Stomach (tissue), 9 donors: ENCODE measurements around the gene ZFP92. TPM values are rescaled to one million over a fixed set of nuclear protein-coding genes. Genes with fewer than 3 reads are reported as not detected.

Source experiments
- DNase-seq, 2 donors: peaks; one replicate each; pipeline versions ENCODE4 v3.0.0 to v3.0.0-alpha.2; 2013 to 2019
- H3K27ac ChIP-seq, 5 donors: fragments of 200-600 bp in 4 of 5; sonication (generic) in 4 of 5; one replicate each; pipeline ENCODE4 v1.5.1; 2013 to 2019; ENCODE audit warnings: mild to moderate bottlenecking in 1 of 5, moderate library complexity in 1 of 5
- H3K27me3 ChIP-seq, 3 donors: fragments of 200-600 bp; sonication (generic); one replicate each; pipeline ENCODE4 v1.5.1; 2017 to 2019; ENCODE audit warnings: mixed run types in 1 of 3
- H3K36me3 ChIP-seq, 4 donors: fragments of 200-600 bp; sonication (generic); 1 replicate in 3 of 4; 2 replicates in 1 of 4; pipeline ENCODE4 v1.5.1; 2016 to 2019
- H3K4me1 ChIP-seq, 4 donors: fragments of 200-600 bp; sonication (generic); one replicate each; pipeline ENCODE4 v1.5.1; 2016 to 2019
- H3K4me3 ChIP-seq, 4 donors: fragments of 200-600 bp; sonication (generic) in 3 of 4; one replicate each; pipeline ENCODE4 v1.5.1; 2016 to 2019; ENCODE audit warnings: mild to moderate bottlenecking in 1 of 4
- H3K9me3 ChIP-seq, 4 donors: fragments of 200-600 bp; sonication (generic); one replicate each; pipeline ENCODE4 v1.5.1; 2016 to 2019
- CTCF ChIP-seq, 7 experiments: fragments of 450-650 bp in 4 of 7; fragments of 200-600 bp in 3 of 7; sonication (generic) in 3 of 7; IDR thresholded peaks; one replicate each; pipeline ENCODE4 v1.5.1; 2016 to 2019; ENCODE audit warnings: antibody characterized with exemption in 7 of 7, control low read depth in 2 of 7, mild to moderate bottlenecking in 1 of 7
- EP300 ChIP-seq: sonication (generic); formaldehyde crosslinking; IDR thresholded peaks from one replicate; pipeline ENCODE4 v1.6.1; 2017; ENCODE audit warnings: antibody characterized with exemption
- POLR2A ChIP-seq, 4 donors: fragments of 450-650 bp; IDR thresholded peaks; one replicate each; pipeline ENCODE4 v1.6.1; 2016; ENCODE audit warnings: antibody characterized with exemption in 4 of 4, control low read depth in 2 of 4, mild to moderate bottlenecking in 1 of 4, moderate library complexity in 1 of 4
- POLR2AphosphoS5 ChIP-seq, 3 donors: sonication (generic); formaldehyde crosslinking; IDR thresholded peaks; one replicate each; pipeline ENCODE4 v1.6.1; 2016; ENCODE audit warnings: antibody characterized with exemption in 3 of 3
- WGBS, 5 donors: extraction: QIAGEN DNeasy Blood & Tissue Kit in 3 of 5; methylation state at CpG; one replicate each; pipeline versions ENCODE4 v1.1.5 to v1.1.7; 2013 to 2018; 5-methylcytosine and 5-hydroxymethylcytosine counted together
- intact Hi-C: fragments of 100-400 bp; cut with DNase I; formaldehyde crosslinking; loops from one replicate; pipeline ENCODE4 v1.15.1; 2023; ENCODE audit warnings: low total_unique reads
- polyA plus RNA-seq, 3 donors: library from polyadenylated mRNA; stranded (reverse); fragments of 200-250 nt; gene quantifications; one replicate each; pipeline ENCODE4 v1.2.3, GENCODE V29; 2013
- total RNA-seq, 5 donors: library from RNA; depleted of rRNA; stranded (reverse); fragments of >200 nt; gene quantifications; one replicate each; pipeline versions ENCODE4 v1.1.0 to v1.2.3, GENCODE V29; 2014 to 2016
- donor health status: healthy with polysubstance abuse.
- donor health status: Bipolar disorder and iron deficiency.
- donor health status: healthy.

ZFP92 gene
- total and polyA plus RNA-seq, 8 donors: under 0.01 to 0.92 (median 0.31) TPM; not detected in 3

- Histone ChIP-seq H3K36me3 (no peaks in the 10 kb centered on the region), H3K27me3 (no peaks in the 10 kb centered on the region), H3K4me3 (no peak overlapping the region), H3K27ac (no peak overlapping the region), H3K9me3 (peaks cover 0 to 11% (median 4%) of the 10 kb centered on the region in 4 donors), H3K4me1 (no peaks in the 10 kb centered on the region)
- no peak for DNase-seq
- intact Hi-C loops: no loop called here
- TF ChIP-seq CTCF (IDR thresholded peaks at IDR 0.05) (no peak), POLR2AphosphoS5 (IDR thresholded peaks at IDR 0.05) (no peak), EP300 (no peak), POLR2A (IDR thresholded peaks at IDR 0.05) (no peak)
- 35 to 63% (median 46%) methylated on average over 2 to 5 of the region's 5 CpGs for WGBS, 5 donors
Measured at GRCh38 chrX:153405426-153405825, 5.8 kb upstream of the ZFP92 start.

DNA sequence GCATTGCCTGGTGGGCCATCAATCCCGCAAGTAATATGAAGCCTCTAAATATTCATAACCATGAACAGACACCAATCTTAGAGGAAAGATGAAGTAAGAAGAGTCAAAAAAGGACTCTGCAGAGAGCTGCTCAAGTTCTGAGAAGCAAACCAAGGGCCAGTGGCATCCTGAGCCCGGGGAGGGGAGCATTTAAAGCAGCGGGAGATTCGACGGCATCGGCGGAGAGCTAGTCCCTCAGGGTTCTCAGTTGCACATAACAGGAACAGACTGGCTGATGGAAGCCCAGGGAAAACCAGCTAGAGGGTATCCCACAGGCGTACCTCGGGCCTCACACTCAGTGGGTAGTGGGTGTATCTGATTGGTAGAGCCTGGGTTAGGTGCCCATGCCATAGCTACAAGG is 5.3 kb upstream of the ZFP92 start:
- no peak for DNase-seq
- Histone ChIP-seq H3K27ac (no peak overlapping the region), H3K9me3 (peaks cover 0 to 6% (median 3%) of the 10 kb centered on the region in 4 donors), H3K36me3 (no peaks in the 10 kb centered on the region), H3K4me1 (peaks cover 0 to 2% (median 0%) of the 10 kb centered on the region in 4 donors), H3K4me3 (no peak overlapping the region), H3K27me3 (no peaks in the 10 kb centered on the region)
- intact Hi-C loops: no loop called here
- TF ChIP-seq POLR2A (IDR thresholded peaks at IDR 0.05) (no peak), CTCF (IDR thresholded peaks at IDR 0.05) (no peak), EP300 (no peak), POLR2AphosphoS5 (IDR thresholded peaks at IDR 0.05) (no peak)
- 81 to 93% (median 86%) methylated on average over 9 of the region's 9 CpGs for WGBS, 5 donors

DNA sequence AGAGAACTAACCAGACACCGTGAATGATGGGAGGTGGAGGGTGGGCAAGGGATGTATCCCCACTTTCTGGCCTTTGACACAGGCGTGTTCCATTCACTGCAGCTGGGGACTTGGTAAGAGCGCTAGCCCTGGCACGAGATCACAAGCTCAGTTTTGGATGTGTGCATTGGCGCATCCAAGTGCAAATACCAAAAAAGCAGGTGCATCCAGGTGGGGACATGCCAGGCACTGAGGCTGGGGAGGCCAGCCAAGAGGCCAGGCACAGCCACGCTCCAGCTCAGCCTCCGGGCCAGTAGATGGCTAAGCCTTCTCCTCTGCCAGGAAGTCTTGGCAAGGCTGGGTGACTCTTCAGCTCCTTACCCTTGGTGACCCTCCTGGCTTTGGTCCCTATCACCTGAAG is 4.4 kb upstream of the ZFP92 start:
- H3K4me1 ChIP-seq: peaks cover 0 to 11% (median 5%) of the 10 kb centered on the region in 4 donors
- H3K4me3 ChIP-seq: no peak overlapping the region
- H3K27ac ChIP-seq: no peak overlapping the region
- H3K27me3 ChIP-seq: peaks cover 0 to 5% (median 0%) of the 10 kb centered on the region in 3 donors
- no peaks in the 10 kb centered on the region for H3K36me3 ChIP-seq
- no peak for TF ChIP-seq EP300
- TF ChIP-seq CTCF (IDR thresholded peaks at IDR 0.05): no peak
- no peak for TF ChIP-seq POLR2AphosphoS5 (IDR thresholded peaks at IDR 0.05)
- no peak for TF ChIP-seq POLR2A (IDR thresholded peaks at IDR 0.05)
- H3K9me3 ChIP-seq: no peaks in the 10 kb centered on the region
- WGBS, 5 donors: 65 to 88% (median 79%) methylated on average over 2 to 7 of the region's 7 CpGs
- intact Hi-C loops: no loop called here
- DNase-seq: no peak

DNA sequence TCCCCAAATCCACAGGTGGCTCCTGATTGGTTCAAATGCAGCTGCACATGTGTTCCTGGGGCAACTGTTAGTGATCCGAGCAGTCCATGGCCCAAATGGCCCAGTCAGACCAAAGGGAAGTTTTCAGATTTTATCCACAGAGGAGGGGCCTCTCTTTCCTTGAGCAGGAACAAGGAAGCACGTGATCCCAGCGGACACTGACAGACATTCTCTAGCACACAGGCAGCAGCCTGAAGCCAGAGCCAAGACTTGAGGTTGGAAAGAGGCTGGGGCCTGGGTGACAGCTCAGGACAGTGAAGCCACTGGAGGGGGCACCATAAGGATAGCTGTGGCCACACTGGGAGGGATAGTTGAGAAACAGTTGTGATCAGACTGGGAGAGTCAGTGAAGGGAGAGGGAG is 3.5 kb upstream of the ZFP92 start:
- no peaks in the 10 kb centered on the region for H3K36me3 ChIP-seq
- peaks cover 0 to 9% (median 0%) of the 10 kb centered on the region in 3 donors for H3K27me3 ChIP-seq
- intact Hi-C loops: no loop called here
- H3K27ac ChIP-seq: no peak overlapping the region
- no peaks in the 10 kb centered on the region for H3K9me3 ChIP-seq
- no peak for DNase-seq
- peaks cover 0 to 20% (median 9%) of the 10 kb centered on the region in 4 donors for H3K4me1 ChIP-seq
- WGBS, 5 donors: 34 to 70% (median 65%) methylated on average over 3 of the region's 3 CpGs
- H3K4me3 ChIP-seq: no peak overlapping the region
- no peak for TF ChIP-seq POLR2A (IDR thresholded peaks at IDR 0.05)
- no peak for TF ChIP-seq POLR2AphosphoS5 (IDR thresholded peaks at IDR 0.05)
- no peak for TF ChIP-seq EP300
- TF ChIP-seq CTCF (IDR thresholded peaks at IDR 0.05): no peak
